Endothelial cell of umbilical vein (primary cell): Measurements from ENCODE around the gene EPC1. TPM values are rescaled to one million over a fixed set of nuclear protein-coding genes. Genes with fewer than 3 reads are reported as not detected.

Source experiments
- BruUV-seq: library from RNA; stranded (reverse); fragments of 400-500 nt; replicated peaks from 2 replicates; lab custom pipeline; 2021; lab: Mats Ljungman, UMichigan
- CTCF ChIA-PET: fragments of 300-600, 350-600 bp; sonication (Branson Sonifier 250); formaldehyde crosslinking; loops from one replicate; lab custom pipeline; 2021; ENCODE audit warnings: antibody characterized with exemption, inconsistent platforms; lab: Charles Lee
- POLR2A ChIA-PET: fragments of 300-600, 350-600 bp; sonication (Branson Sonifier 250); formaldehyde crosslinking; loops from one replicate; lab custom pipeline; 2021; ENCODE audit warnings: antibody characterized with exemption, inconsistent platforms; lab: Charles Lee
- DNase-seq: peaks from one replicate; pipeline ENCODE4 v3.0.0-alpha.2; 2011; ENCODE audit warnings: low read depth, low spot score
- FAIRE-seq: peaks from 2 replicates; lab custom pipeline; 2011; peaks lifted over from hg19 to GRCh38; lab: Jason Lieb, UNC
- H2AFZ ChIP-seq: 2 replicates; pipeline ENCODE4 v1.6.0; 2012; ENCODE audit warnings: low read depth, low read length, control low read depth, inconsistent platforms
- H3K27ac ChIP-seq: 2 replicates; pipeline ENCODE4 v1.5.1; 2011; ENCODE audit warnings: low read depth, mild to moderate bottlenecking, control low read depth, low read length, moderate library complexity; ENCODE audit not compliant: insufficient read depth
- H3K27me3 ChIP-seq, 2 experiments: 2 replicates each; pipeline versions ENCODE4 v1.6.0 to v1.6.1; 2011; ENCODE audit warnings: low read length in 2 of 2, mixed read lengths in 1 of 2; ENCODE audit not compliant: control insufficient read depth in 2 of 2, insufficient read depth in 2 of 2
- H3K36me3 ChIP-seq, 2 experiments: 2 replicates in 1 of 2; 3 replicates in 1 of 2; pipeline ENCODE4 v1.5.1; 2011; ENCODE audit warnings: low read length in 2 of 2, mild to moderate bottlenecking in 1 of 2, moderate library complexity in 1 of 2; ENCODE audit not compliant: control insufficient read depth in 2 of 2, insufficient read depth in 2 of 2; ENCODE audit errors: extremely low read depth in 1 of 2
- H3K4me1 ChIP-seq: 3 replicates; pipeline ENCODE4 v1.5.1; 2011; ENCODE audit warnings: mild to moderate bottlenecking, low read length; ENCODE audit not compliant: control insufficient read depth, insufficient read depth; ENCODE audit errors: extremely low read depth
- H3K4me2 ChIP-seq: 2 replicates; pipeline ENCODE4 v1.6.1; 2011; ENCODE audit warnings: low read length, control low read depth, mixed read lengths; ENCODE audit not compliant: insufficient read depth
- H3K4me3 ChIP-seq, 3 experiments: fragments of 200-600 bp in 1 of 3; sonication (generic), shearing (Covaris generic) in 1 of 3; replicated peaks in 1 of 3; 2 replicates each; pipeline ENCODE4 v1.5.1; 2011 to 2016; ENCODE audit warnings: control low read depth in 3 of 3, low read length in 3 of 3, mild to moderate bottlenecking in 2 of 3, inconsistent platforms in 1 of 3, low read depth in 1 of 3, moderate library complexity in 1 of 3; ENCODE audit not compliant: insufficient read depth in 1 of 3
- H3K79me2 ChIP-seq: 2 replicates; pipeline ENCODE4 v1.6.0; 2012; ENCODE audit warnings: low read length, inconsistent platforms; ENCODE audit not compliant: control insufficient read depth, insufficient read depth
- H3K9ac ChIP-seq: replicated peaks from 2 replicates; pipeline ENCODE3; 2011; ENCODE audit warnings: low read length, control low read depth; ENCODE audit not compliant: insufficient read depth; ENCODE audit errors: extremely low read depth
- H3K9me1 ChIP-seq: replicated peaks from 3 replicates; pipeline ENCODE4 v1.6.0; 2011; ENCODE audit warnings: mild to moderate bottlenecking, low read length; ENCODE audit not compliant: control insufficient read depth, insufficient read depth; ENCODE audit errors: extremely low read depth
- H3K9me3 ChIP-seq: replicated peaks from 2 replicates; pipeline ENCODE4 v1.5.1; 2012; ENCODE audit warnings: low read length, inconsistent platforms; ENCODE audit not compliant: control insufficient read depth, insufficient read depth
- H4K20me1 ChIP-seq: replicated peaks from 2 replicates; pipeline ENCODE3; 2011; ENCODE audit warnings: mild to moderate bottlenecking, low read length; ENCODE audit not compliant: control insufficient read depth, insufficient read depth; ENCODE audit errors: extremely low read depth
- CTCF ChIP-seq, 2 donors: IDR thresholded peaks; 1 replicate in 1 of 2; 2 replicates in 1 of 2; pipeline ENCODE4 v1.5.1; 2011; ENCODE audit warnings: low read length in 2 of 2, mild to moderate bottlenecking in 2 of 2, moderate library complexity in 2 of 2, control low read depth in 1 of 2, inconsistent platforms in 1 of 2, low read depth in 1 of 2; ENCODE audit not compliant: insufficient read depth in 1 of 2; ENCODE audit errors: extremely low read depth in 1 of 2
- EZH2 ChIP-seq: IDR thresholded peaks from 2 replicates; pipeline ENCODE4 v1.6.1; 2012; ENCODE audit warnings: borderline replicate concordance, low read depth, mild to moderate bottlenecking, moderate library complexity, low read length, inconsistent platforms; ENCODE audit not compliant: severe bottlenecking
- FOS ChIP-seq: IDR thresholded peaks from 2 replicates; pipeline ENCODE4 v1.6.1; 2011; ENCODE audit warnings: mild to moderate bottlenecking, low read length, moderate library complexity, borderline replicate concordance; ENCODE audit not compliant: insufficient read depth
- GATA2 ChIP-seq: IDR thresholded peaks from 2 replicates; pipeline ENCODE4 v1.7.0; 2011; ENCODE audit warnings: low read depth, mild to moderate bottlenecking, moderate library complexity, mixed read lengths, low read length; ENCODE audit not compliant: insufficient read length, insufficient read depth
- JUN ChIP-seq: IDR thresholded peaks from 2 replicates; pipeline ENCODE4 v1.6.1; 2011; ENCODE audit warnings: borderline replicate concordance, low read depth; ENCODE audit not compliant: insufficient read length, insufficient read depth
- MAX ChIP-seq: IDR thresholded peaks from 2 replicates; pipeline ENCODE4 v1.6.1; 2011; ENCODE audit not compliant: insufficient read depth, insufficient read length
- MYC ChIP-seq: IDR thresholded peaks from one replicate; pipeline ENCODE4 v1.6.1; 2011; ENCODE audit warnings: mild to moderate bottlenecking, low read depth, low read length
- POLR2A ChIP-seq: IDR thresholded peaks from 2 replicates; pipeline ENCODE4 v1.6.1; 2012; ENCODE audit warnings: low read depth, mild to moderate bottlenecking, control low read depth, low read length
- POLR2AphosphoS5 ChIP-seq: IDR thresholded peaks from 2 replicates; pipeline ENCODE4 v1.6.1; 2012; ENCODE audit warnings: low read depth, mild to moderate bottlenecking, control low read depth, low read length, moderate library complexity; ENCODE audit not compliant: insufficient read depth
- dilution Hi-C: fragments of 300-500 bp; cut with MboI; formaldehyde crosslinking; loops from one replicate; pipeline ENCODE4 v1.15.0; 2019; ENCODE audit warnings: low sequenced_read_pairs; ENCODE audit not compliant: extremely low pct_ligation_motif_present
- intact Hi-C: fragments of 100-400 bp; cut with micrococcal nuclease; formaldehyde crosslinking; loops from one replicate; pipeline ENCODE4 v1.10.0; 2022
- polyA plus RNA-seq, 4 experiments: library from polyadenylated mRNA; depleted of rRNA in 3 of 4; stranded (reverse) in 3 of 4; unstranded in 1 of 4; fragments of >200 nt; gene quantifications; 2 replicates each; pipeline versions ENCODE4 v1.2.1 to v1.2.3, GENCODE V29; 2011 to 2012; ENCODE audit warnings: missing spikeins in 1 of 4
- total RNA-seq: library from RNA; stranded (reverse); gene quantifications from 2 replicates; pipeline ENCODE4 v1.2.3, GENCODE V29; 2021

The EPC1 gene
- total and polyA plus RNA-seq, 2 donors (not counting 3 experiments of a cell fraction or from before 2014, with no cell fraction given), result 27.9 to 39.0 TPM

GRCh38 chr10:32229170-32229569 lies 117.8 kb downstream of the EPC1 start:
- Histone ChIP-seq H2AFZ (no peak overlapping the region), H3K4me1 (no peaks in the 10 kb centered on the region), H3K9me1 (no peaks in the 10 kb centered on the region), H4K20me1 (no peaks in the 10 kb centered on the region), H3K4me2 (no peak overlapping the region), H3K27me3 (no peaks in the 10 kb centered on the region), H3K9me3 (no peaks in the 10 kb centered on the region), H3K36me3 (no peaks in the 10 kb centered on the region), H3K27ac (no peak overlapping the region), H3K4me3 (no peak overlapping the region), H3K79me2 (no peaks in the 10 kb centered on the region), H3K9ac (no peak overlapping the region)
- CTCF ChIA-PET, result interaction anchor here (0.6 to 1.7 kb wide), 3 partner anchors 9 to 48 kb away, joined by 3 to 5 read pairs (median 3); no protein-coding TSS in a partner anchor
- FAIRE-seq (no peak), DNase-seq (no peak)
- intact Hi-C loops, result no loop called here
- POLR2A ChIA-PET, result no interaction called here
- BruUV-seq, result no TSS peak
- TF ChIP-seq POLR2AphosphoS5 (no peak), JUN (no peak), EZH2 (no peak), CTCF (IDR thresholded peaks at IDR 0.05; ENCODE audit: extremely low read depth in 1 of 2, insufficient read depth in 1 of 2, low read depth in 1 of 2, low read length in 2 of 2) (no peak), MAX (no peak), FOS (no peak), MYC (no peak), POLR2A (no peak), GATA2 (no peak)
- dilution Hi-C loops, result no loop called here
